Measurements from ENCODE around the gene C13orf42.

GRCh38 chr13:51067706-51068105 is 43.4 kb downstream of the C13orf42 start:
- TF ChIP-seq POLR2AphosphoS5 (IDR thresholded peaks at IDR 0.05; ENCODE audit: borderline replicate concordance, low read depth, low read length) (no peak), EZH2 (IDR thresholded peaks at IDR 0.05) (no peak)

Data from SK-N-MC (cell line).